ENCODE measurements around the gene TXNRD1.

Gene TXNRD1

GRCh38 chr12:104376650-104377513, 161.3 kb downstream of the TXNRD1 start:
- H3K4me3 ChIP-seq (ENCODE audit: low read depth, low read length): no peak overlapping the region
- DNase-seq (ENCODE audit: low read depth): no peak
- TF ChIP-seq CTCF (IDR thresholded peaks at IDR 0.05; ENCODE audit: low read depth, low read length, missing control alignments): no peak

GRCh38 chr12:104377514-104377812, 161.9 kb downstream of the TXNRD1 start:
- DNase-seq (ENCODE audit: low read depth): no peak
- TF ChIP-seq CTCF (IDR thresholded peaks at IDR 0.05; ENCODE audit: low read depth, low read length, missing control alignments): no peak
- H3K4me3 ChIP-seq (ENCODE audit: low read depth, low read length): no peak overlapping the region

GRCh38 chr12:104378427-104378826, 162.8 kb downstream of the TXNRD1 start:
- no peak for TF ChIP-seq CTCF (IDR thresholded peaks at IDR 0.05; ENCODE audit: low read depth, low read length, missing control alignments)
- no peak for DNase-seq (ENCODE audit: low read depth)

GRCh38 chr12:104381341-104381730, 165.8 kb downstream of the TXNRD1 start:
- no peak for TF ChIP-seq CTCF (IDR thresholded peaks at IDR 0.05; ENCODE audit: low read depth, low read length, missing control alignments)
- H3K4me3 ChIP-seq (ENCODE audit: low read depth, low read length): no peak overlapping the region

More at GRCh38 chr12:104378427-104378826, 162.8 kb downstream of the TXNRD1 start:
- H3K4me3 ChIP-seq (ENCODE audit: low read depth, low read length): no peak overlapping the region

GRCh38 chr12:104381731-104382480, 166.3 kb downstream of the TXNRD1 start:
- peak; percentile 94 for TF ChIP-seq CTCF (IDR thresholded peaks at IDR 0.05; ENCODE audit: low read depth, low read length, missing control alignments)
- no peak overlapping the region for H3K4me3 ChIP-seq (ENCODE audit: low read depth, low read length)
- peak; percentile 60 for DNase-seq (ENCODE audit: low read depth)

More at GRCh38 chr12:104381341-104381730, 165.8 kb downstream of the TXNRD1 start:
- no peak for DNase-seq (ENCODE audit: low read depth)

- no peak overlapping the region for H3K4me3 ChIP-seq (ENCODE audit: low read depth, low read length)
- no peak for TF ChIP-seq CTCF (IDR thresholded peaks at IDR 0.05; ENCODE audit: low read depth, low read length, missing control alignments)
- no peak for DNase-seq (ENCODE audit: low read depth)
These were observed 168.7 kb downstream of the TXNRD1 start for GRCh38 chr12:104384141-104384880.
